Measurements from ENCODE around the gene FAM20C.
A peak's percentile ranks its signal among the peaks of the same experiment; 100 is the strongest.

FAM20C gene

GRCh38 chr7:214410-215212 is 22.2 kb downstream of the FAM20C start:
- H3K4me2 ChIP-seq, result peak overlapping the region; percentile 36; the same call in 1 of the 2 replicates
- peak overlapping the region; percentile 25; the same call in 1 of the 2 replicates for H3K27ac ChIP-seq
- H3K27me3 ChIP-seq, result no peaks in the 10 kb centered on the region
- H3K9me3 ChIP-seq, result peaks cover 7% of the 10 kb centered on the region
- H3K4me1 ChIP-seq, result peaks cover 38% of the 10 kb centered on the region
- no peak for TF ChIP-seq Cebpa-rat (IDR thresholded peaks at IDR 0.05)
- no peak overlapping the region for H3K4me3 ChIP-seq
- H3K9ac ChIP-seq, result no peak overlapping the region
- H3K36me3 ChIP-seq, result peaks cover 77% of the 10 kb centered on the region
- H4K20me1 ChIP-seq, result peaks cover 64% of the 10 kb centered on the region

- 0 out of 2 replicates have a peak overlapping the region, but pooled peaks have one; percentile 12 for H3K9ac ChIP-seq
- H3K4me2 ChIP-seq, result peak overlapping the region; percentile 36
- H3K27me3 ChIP-seq, result no peaks in the 10 kb centered on the region
- TF ChIP-seq Cebpa-rat (IDR thresholded peaks at IDR 0.05), result no peak
- H3K4me3 ChIP-seq, result no peak overlapping the region
- H3K36me3 ChIP-seq, result peaks cover 63% of the 10 kb centered on the region
- peaks cover 66% of the 10 kb centered on the region for H4K20me1 ChIP-seq
- H3K4me1 ChIP-seq, result peaks cover 38% of the 10 kb centered on the region
- peaks cover 7% of the 10 kb centered on the region for H3K9me3 ChIP-seq
- peak overlapping the region; percentile 28; the same call in 1 of the 2 replicates for H3K27ac ChIP-seq
Observed at GRCh38 chr7:216360-217300, 24.3 kb downstream of the FAM20C start.

- no peak overlapping the region for H3K4me3 ChIP-seq
- no peak for TF ChIP-seq Cebpa-rat (IDR thresholded peaks at IDR 0.05)
Observed at GRCh38 chr7:217781-218180, 25.4 kb downstream of the FAM20C start.

GRCh38 chr7:218316-218715 is 25.9 kb downstream of the FAM20C start:
- Histone ChIP-seq H3K4me1 (peaks cover 54% of the 10 kb centered on the region), H3K4me3 (no peak overlapping the region), H4K20me1 (peaks cover 78% of the 10 kb centered on the region), H3K36me3 (peaks cover 46% of the 10 kb centered on the region), H3K9ac (no peak overlapping the region), H3K9me3 (peaks cover 4% of the 10 kb centered on the region), H3K27me3 (peaks cover 14% of the 10 kb centered on the region), H3K4me2 (no peak overlapping the region), H3K27ac (no peak overlapping the region)
- TF ChIP-seq Cebpa-rat (IDR thresholded peaks at IDR 0.05), result no peak

More at GRCh38 chr7:217781-218180, 25.4 kb downstream of the FAM20C start:
- Histone ChIP-seq H3K4me1 (peaks cover 48% of the 10 kb centered on the region), H3K9ac (no peak overlapping the region), H3K36me3 (peaks cover 51% of the 10 kb centered on the region), H3K27me3 (peaks cover 8% of the 10 kb centered on the region), H4K20me1 (peaks cover 76% of the 10 kb centered on the region), H3K27ac (no peak overlapping the region; the same call in 1 of the 2 replicates), H3K9me3 (peaks cover 7% of the 10 kb centered on the region), H3K4me2 (no peak overlapping the region)

- no peaks in the 10 kb centered on the region for H3K9me3 ChIP-seq
- no peak overlapping the region for H3K4me3 ChIP-seq
- peaks cover 78% of the 10 kb centered on the region for H4K20me1 ChIP-seq
- H3K9ac ChIP-seq, result no peak overlapping the region
- peaks cover 21% of the 10 kb centered on the region for H3K27me3 ChIP-seq
- no peak for TF ChIP-seq Cebpa-rat (IDR thresholded peaks at IDR 0.05)
- peaks cover 61% of the 10 kb centered on the region for H3K4me1 ChIP-seq
- peaks cover 40% of the 10 kb centered on the region for H3K36me3 ChIP-seq
- no peak overlapping the region for H3K4me2 ChIP-seq
- H3K27ac ChIP-seq, result no peak overlapping the region
Observed at GRCh38 chr7:218896-219580, 26.7 kb downstream of the FAM20C start.

- Histone ChIP-seq H3K9me3 (no peaks in the 10 kb centered on the region), H3K9ac (no peak overlapping the region), H3K4me2 (peak overlapping the region; percentile 30), H3K4me1 (peaks cover 56% of the 10 kb centered on the region), H3K27ac (no peak overlapping the region), H3K27me3 (peaks cover 21% of the 10 kb centered on the region), H4K20me1 (peaks cover 72% of the 10 kb centered on the region), H3K36me3 (peaks cover 34% of the 10 kb centered on the region), H3K4me3 (no peak overlapping the region)
- TF ChIP-seq Cebpa-rat (IDR thresholded peaks at IDR 0.05), result no peak
Observed at GRCh38 chr7:219581-220150, 27.3 kb downstream of the FAM20C start.

- no peak for TF ChIP-seq Cebpa-rat (IDR thresholded peaks at IDR 0.05)
- Histone ChIP-seq H3K9ac (no peak overlapping the region), H3K36me3 (peaks cover 31% of the 10 kb centered on the region), H3K27me3 (peaks cover 21% of the 10 kb centered on the region), H3K9me3 (no peaks in the 10 kb centered on the region), H3K4me1 (peaks cover 53% of the 10 kb centered on the region), H3K4me3 (no peak overlapping the region), H3K4me2 (peak overlapping the region; percentile 30), H3K27ac (no peak overlapping the region), H4K20me1 (peaks cover 69% of the 10 kb centered on the region)
Observed at GRCh38 chr7:220151-220841, 27.9 kb downstream of the FAM20C start.

GRCh38 chr7:221978-222715 is 29.8 kb downstream of the FAM20C start:
- Histone ChIP-seq H3K9ac (no peak overlapping the region), H3K27me3 (peaks cover 29% of the 10 kb centered on the region), H3K27ac (no peak overlapping the region), H3K36me3 (peaks cover 32% of the 10 kb centered on the region), H3K9me3 (no peaks in the 10 kb centered on the region), H4K20me1 (peaks cover 75% of the 10 kb centered on the region), H3K4me3 (no peak overlapping the region), H3K4me1 (peaks cover 52% of the 10 kb centered on the region), H3K4me2 (peak overlapping the region; percentile 68)
- TF ChIP-seq Cebpa-rat (IDR thresholded peaks at IDR 0.05), result no peak
